MCF 10A (cell line): ENCODE data around the gene MAP3K3. TPM values are rescaled to one million over a fixed set of nuclear protein-coding genes. Genes with fewer than 3 reads are reported as not detected.

ENCODE experiments used
- BruUV-seq: library from RNA; stranded (reverse); fragments of 400-500 nt; replicated peaks from 2 replicates; lab custom pipeline; 2021; lab: Mats Ljungman, UMichigan
- CTCF ChIA-PET: fragments of 300-600 bp; sonication (Branson Sonifier 250); formaldehyde crosslinking; extraction: SDS; loops from one replicate; lab custom pipeline; 2021; ENCODE audit warnings: antibody characterized with exemption, inconsistent platforms; lab: Yijun Ruan, JAX
- POLR2A ChIA-PET: fragments of 300-600, 350-650 bp; sonication (Branson Sonifier 250); formaldehyde crosslinking; extraction: SDS; loops from one replicate; lab custom pipeline; 2020; ENCODE audit warnings: antibody characterized with exemption, inconsistent platforms; lab: Yijun Ruan, JAX
- DNase-seq: peaks from one replicate; pipeline ENCODE4 v3.0.0-alpha.2; 2018; ENCODE audit not compliant: unreplicated experiment
- H3K27ac Mint-ChIP-seq: one replicate; pipeline ENCODE4 v1.8.0; 2022; ENCODE audit warnings: mild to moderate bottlenecking, low read depth, mixed read lengths; ENCODE audit not compliant: unreplicated experiment
- H3K27me3 Mint-ChIP-seq: one replicate; pipeline ENCODE4 v1.8.0; 2022; ENCODE audit warnings: mixed read lengths; ENCODE audit not compliant: insufficient read depth, unreplicated experiment
- H3K36me3 Mint-ChIP-seq: one replicate; pipeline ENCODE4 v1.8.0; 2022; ENCODE audit warnings: mild to moderate bottlenecking, moderate library complexity, mixed read lengths; ENCODE audit not compliant: insufficient read depth, unreplicated experiment
- H3K4me1 Mint-ChIP-seq: one replicate; pipeline ENCODE4 v1.8.0; 2022; ENCODE audit warnings: mixed read lengths; ENCODE audit not compliant: insufficient read depth, unreplicated experiment
- H3K4me3 Mint-ChIP-seq: one replicate; pipeline ENCODE4 v1.8.0; 2022; ENCODE audit warnings: mild to moderate bottlenecking, moderate library complexity, mixed read lengths; ENCODE audit not compliant: unreplicated experiment
- H3K9me3 Mint-ChIP-seq: one replicate; pipeline ENCODE4 v1.8.0; 2022; ENCODE audit warnings: mixed read lengths; ENCODE audit not compliant: unreplicated experiment
- intact Hi-C: fragments of 100-400 bp; cut with micrococcal nuclease; formaldehyde crosslinking; loops from 2 replicates; pipeline ENCODE4 v1.14.1; 2022
- total RNA-seq: library from RNA; stranded (reverse); gene quantifications from 2 replicates; pipeline ENCODE4 v1.2.3, GENCODE V29; 2022
- TF ChIP-seq, protein P1 (sequence below): fragments of 200-600 bp; IDR thresholded peaks from one replicate; pipeline ENCODE4 v1.8.0; 2022; ENCODE audit warnings: antibody characterized with exemption, mild to moderate bottlenecking; ENCODE audit not compliant: unreplicated experiment

Gene MAP3K3
- total RNA-seq, 1 experiment from 2014 or later: 12.8 TPM

DNA sequence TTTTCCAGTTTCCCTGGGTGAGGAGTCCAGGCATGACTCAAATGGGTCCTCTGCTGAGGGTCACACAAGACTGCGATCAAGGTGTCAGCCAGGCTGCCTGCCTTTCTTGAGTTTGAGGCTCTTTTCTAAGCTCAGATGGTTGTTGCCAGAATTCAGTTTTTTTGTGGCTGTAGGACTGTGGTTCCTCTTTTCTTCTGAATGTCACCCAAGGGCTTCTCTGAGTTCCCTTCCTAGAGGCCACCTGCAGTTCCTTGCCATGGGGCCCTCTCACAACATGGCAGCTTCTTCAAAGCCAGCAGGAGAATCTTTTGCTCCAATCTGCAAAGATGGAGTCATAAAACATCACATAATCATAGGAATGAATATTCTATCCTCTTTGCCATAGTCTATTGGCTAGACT, 60.2 kb downstream of the MAP3K3 start:
- H3K27ac Mint-ChIP-seq: no peak overlapping the region
- DNase-seq: no peak
- POLR2A ChIA-PET: no interaction called here
- BruUV-seq: no TSS peak
- no peaks in the 10 kb centered on the region for H3K4me1 Mint-ChIP-seq
- H3K4me3 Mint-ChIP-seq: no peak overlapping the region
- no peaks in the 10 kb centered on the region for H3K9me3 Mint-ChIP-seq
- TF ChIP-seq, protein P1, sequence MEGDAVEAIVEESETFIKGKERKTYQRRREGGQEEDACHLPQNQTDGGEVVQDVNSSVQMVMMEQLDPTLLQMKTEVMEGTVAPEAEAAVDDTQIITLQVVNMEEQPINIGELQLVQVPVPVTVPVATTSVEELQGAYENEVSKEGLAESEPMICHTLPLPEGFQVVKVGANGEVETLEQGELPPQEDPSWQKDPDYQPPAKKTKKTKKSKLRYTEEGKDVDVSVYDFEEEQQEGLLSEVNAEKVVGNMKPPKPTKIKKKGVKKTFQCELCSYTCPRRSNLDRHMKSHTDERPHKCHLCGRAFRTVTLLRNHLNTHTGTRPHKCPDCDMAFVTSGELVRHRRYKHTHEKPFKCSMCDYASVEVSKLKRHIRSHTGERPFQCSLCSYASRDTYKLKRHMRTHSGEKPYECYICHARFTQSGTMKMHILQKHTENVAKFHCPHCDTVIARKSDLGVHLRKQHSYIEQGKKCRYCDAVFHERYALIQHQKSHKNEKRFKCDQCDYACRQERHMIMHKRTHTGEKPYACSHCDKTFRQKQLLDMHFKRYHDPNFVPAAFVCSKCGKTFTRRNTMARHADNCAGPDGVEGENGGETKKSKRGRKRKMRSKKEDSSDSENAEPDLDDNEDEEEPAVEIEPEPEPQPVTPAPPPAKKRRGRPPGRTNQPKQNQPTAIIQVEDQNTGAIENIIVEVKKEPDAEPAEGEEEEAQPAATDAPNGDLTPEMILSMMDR: no peak
- H3K36me3 Mint-ChIP-seq: no peaks in the 10 kb centered on the region
- no peaks in the 10 kb centered on the region for H3K27me3 Mint-ChIP-seq
- intact Hi-C loops: no loop called here
- CTCF ChIA-PET: interaction anchor here (1.2 kb wide), 1 partner anchor 10 kb away, joined by 3 read pairs; no protein-coding TSS in a partner anchor

DNA sequence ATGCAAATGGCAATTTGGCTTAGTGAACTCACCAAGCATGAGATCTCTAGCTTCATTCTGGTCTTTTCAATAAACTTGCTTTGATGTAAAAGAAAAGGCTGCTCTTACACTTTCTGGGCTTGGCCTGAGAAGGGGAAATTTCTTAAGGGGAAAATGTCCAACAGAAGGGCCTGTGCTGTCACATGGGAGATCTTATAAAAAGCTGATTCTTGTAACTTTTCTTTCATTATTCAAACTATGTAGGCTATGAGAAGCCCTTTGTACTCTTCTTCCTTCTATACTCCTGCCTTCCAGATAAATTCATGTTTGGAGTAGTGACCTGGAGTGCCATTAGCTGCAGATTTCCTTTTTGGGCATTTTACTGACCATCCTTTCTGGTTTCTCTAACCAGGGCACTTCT, 60.8 kb downstream of the MAP3K3 start:
- Mint-ChIP-seq H3K9me3 (no peaks in the 10 kb centered on the region), H3K27me3 (no peaks in the 10 kb centered on the region), H3K27ac (no peak overlapping the region), H3K4me3 (no peak overlapping the region), H3K36me3 (peaks cover 3% of the 10 kb centered on the region), H3K4me1 (no peaks in the 10 kb centered on the region)
- intact Hi-C loops: no loop called here
- TF ChIP-seq, protein P1: no peak
- POLR2A ChIA-PET: no interaction called here
- no peak for DNase-seq
- CTCF ChIA-PET: no interaction called here
- BruUV-seq: no TSS peak

- H3K36me3 Mint-ChIP-seq: peaks cover 6% of the 10 kb centered on the region
- DNase-seq: no peak
- H3K27ac Mint-ChIP-seq: no peak overlapping the region
- H3K9me3 Mint-ChIP-seq: no peaks in the 10 kb centered on the region
- no peaks in the 10 kb centered on the region for H3K27me3 Mint-ChIP-seq
- TF ChIP-seq, protein P1: no peak
- POLR2A ChIA-PET: interaction anchor here (0.6 to 1.5 kb wide), 4 partner anchors 9 to 154 kb away, joined by 3 to 8 read pairs (median 3); no protein-coding TSS in a partner anchor
- H3K4me3 Mint-ChIP-seq: no peak overlapping the region
- intact Hi-C loops: no loop called here
- BruUV-seq: no TSS peak
- H3K4me1 Mint-ChIP-seq: no peaks in the 10 kb centered on the region
- CTCF ChIA-PET: interaction anchor here (0.6 to 1.2 kb wide), 2 partner anchors 8 to 10 kb away, joined by 3 to 5 read pairs; no protein-coding TSS in a partner anchor
Observed at GRCh38 chr17:63685041-63685440, 62.8 kb downstream of the MAP3K3 start.

GRCh38 chr17:63685578-63685977, 63.4 kb downstream of the MAP3K3 start:
- Mint-ChIP-seq H3K36me3 (peaks cover 12% of the 10 kb centered on the region), H3K27ac (no peak overlapping the region), H3K4me1 (no peaks in the 10 kb centered on the region), H3K4me3 (no peak overlapping the region), H3K9me3 (no peaks in the 10 kb centered on the region), H3K27me3 (no peaks in the 10 kb centered on the region)
- intact Hi-C loops: no loop called here
- CTCF ChIA-PET: interaction anchor here (0.6 to 1.2 kb wide), 2 partner anchors 8 to 10 kb away, joined by 3 to 5 read pairs; no protein-coding TSS in a partner anchor
- TF ChIP-seq, protein P1: no peak
- POLR2A ChIA-PET: interaction anchor here (1.0 to 1.5 kb wide), 3 partner anchors 10 to 89 kb away, joined by 3 to 8 read pairs (median 3); no protein-coding TSS in a partner anchor
- no peak for DNase-seq
- no TSS peak for BruUV-seq
